Caco-2 (cell line): Measurements from ENCODE around the gene CDC16. TPM values are rescaled to one million over a fixed set of nuclear protein-coding genes. Genes with fewer than 3 reads are reported as not detected.

Experiments used
- Bru-seq: library from RNA; stranded (reverse); fragments of 400-500 nt; gene quantifications from one replicate; lab custom pipeline; 2021; lab: Mats Ljungman, UMichigan
- BruChase-seq, 2 experiments: library from RNA; stranded (reverse); fragments of 400-500 nt; gene quantifications; one replicate each; lab custom pipeline; 2021; lab: Mats Ljungman, UMichigan
- BruUV-seq: library from RNA; stranded (reverse); fragments of 400-500 nt; replicated peaks from 2 replicates; lab custom pipeline; 2021; lab: Mats Ljungman, UMichigan
- CTCF ChIA-PET: fragments of 300-600 bp; sonication (Branson Sonifier 250); formaldehyde crosslinking; loops from one replicate; lab custom pipeline; 2022; ENCODE audit warnings: antibody characterized with exemption; lab: Charles Lee
- POLR2A ChIA-PET: fragments of 300-600 bp; sonication (Branson Sonifier 250); formaldehyde crosslinking; loops from one replicate; lab custom pipeline; 2022; ENCODE audit warnings: antibody characterized with exemption; lab: Charles Lee
- DNase-seq, 2 experiments: peaks; one replicate each; pipeline versions ENCODE4 v3.0.0 to v3.0.0-alpha.2; 2020 to 2022
- H3K27me3 ChIP-seq: replicated peaks from 2 replicates; pipeline ENCODE4 v1.6.0; 2011; ENCODE audit warnings: low read length; ENCODE audit not compliant: control insufficient read depth, insufficient read depth
- H3K36me3 ChIP-seq: 2 replicates; pipeline ENCODE4 v1.5.1; 2011; ENCODE audit warnings: low read length; ENCODE audit not compliant: control insufficient read depth, insufficient read depth
- H3K4me1 ChIP-seq: fragments of 250-450 bp; sonication (Bioruptor Pico); 2 replicates; pipeline ENCODE4 v1.5.1; 2020; ENCODE audit warnings: mild to moderate bottlenecking
- H3K4me3 ChIP-seq: 2 replicates; pipeline ENCODE4 v1.5.1; 2011; ENCODE audit warnings: low read depth, mild to moderate bottlenecking, control low read depth, low read length
- H3K9me3 ChIP-seq: fragments of 250-450 bp; sonication (Bioruptor Pico); 2 replicates; pipeline ENCODE4 v1.5.1; 2020; ENCODE audit warnings: mild to moderate bottlenecking, moderate library complexity
- H3K27ac Mint-ChIP-seq: one replicate; pipeline ENCODE4 v1.8.0; 2022; ENCODE audit warnings: mixed read lengths; ENCODE audit not compliant: unreplicated experiment
- H3K27me3 Mint-ChIP-seq: one replicate; pipeline ENCODE4 v1.8.0; 2022; ENCODE audit warnings: mixed read lengths; ENCODE audit not compliant: insufficient read depth, unreplicated experiment
- H3K36me3 Mint-ChIP-seq: one replicate; pipeline ENCODE4 v1.8.0; 2022; ENCODE audit warnings: mild to moderate bottlenecking, mixed read lengths; ENCODE audit not compliant: insufficient read depth, unreplicated experiment
- H3K4me1 Mint-ChIP-seq: one replicate; pipeline ENCODE4 v1.8.0; 2022; ENCODE audit warnings: low read depth, mixed read lengths; ENCODE audit not compliant: unreplicated experiment
- H3K4me3 Mint-ChIP-seq: one replicate; pipeline ENCODE4 v1.8.0; 2022; ENCODE audit warnings: mild to moderate bottlenecking, moderate library complexity, mixed read lengths; ENCODE audit not compliant: unreplicated experiment
- H3K9me3 Mint-ChIP-seq: one replicate; pipeline ENCODE4 v1.8.0; 2022; ENCODE audit warnings: mixed read lengths; ENCODE audit not compliant: unreplicated experiment
- CTCF ChIP-seq, 2 experiments: fragments of 200-600 bp in 1 of 2; IDR thresholded peaks; 1 replicate in 1 of 2; 2 replicates in 1 of 2; pipeline versions ENCODE4 v1.5.1 to v1.8.0; 2011 to 2022; ENCODE audit warnings: antibody characterized with exemption in 1 of 2, control low read depth in 1 of 2, inconsistent platforms in 1 of 2, low read depth in 1 of 2, low read length in 1 of 2, mild to moderate bottlenecking in 1 of 2, moderate library complexity in 1 of 2; ENCODE audit not compliant: insufficient read depth in 1 of 2, severe bottlenecking in 1 of 2, unreplicated experiment in 1 of 2
- intact Hi-C: fragments of 100-400 bp; cut with micrococcal nuclease; formaldehyde crosslinking; loops from one replicate; pipeline ENCODE4 v1.10.0; 2022; ENCODE audit not compliant: unreplicated experiment
- long read RNA-seq: library from polyadenylated mRNA; stranded (forward); transcript quantifications from one replicate; pipeline ENCODE4 v2.0.0, GENCODE V29; 2022
- total RNA-seq: library from RNA; stranded (reverse); gene quantifications from 2 replicates; pipeline ENCODE4 v1.2.3, GENCODE V29; 2022

Gene CDC16
- total RNA-seq (80.5 and 80.8 TPM in 2 replicates), Bru-seq, nascent RNA (percentile 90 among the genes with signal in this experiment), BruChase-seq, experiment 1, labeled RNA remaining after a 2-hour chase (percentile 89 among the genes with signal in this experiment), BruChase-seq, experiment 2, labeled RNA remaining after a 6-hour chase (percentile 84 among the genes with signal in this experiment)
- long read RNA-seq, transcript CDC16-204 (19 exons, 2,211 nt) = minor isoform, 9 of 88 reads
- long read RNA-seq, transcript CDC16-203 (18 exons, 2,203 nt) = major isoform, 26 of 88 reads
- long read RNA-seq, partial matches to known transcripts = 22 of 88 reads
- long read RNA-seq, other reads (novel, unspliced or antisense) = 29 of 88 reads

DNA sequence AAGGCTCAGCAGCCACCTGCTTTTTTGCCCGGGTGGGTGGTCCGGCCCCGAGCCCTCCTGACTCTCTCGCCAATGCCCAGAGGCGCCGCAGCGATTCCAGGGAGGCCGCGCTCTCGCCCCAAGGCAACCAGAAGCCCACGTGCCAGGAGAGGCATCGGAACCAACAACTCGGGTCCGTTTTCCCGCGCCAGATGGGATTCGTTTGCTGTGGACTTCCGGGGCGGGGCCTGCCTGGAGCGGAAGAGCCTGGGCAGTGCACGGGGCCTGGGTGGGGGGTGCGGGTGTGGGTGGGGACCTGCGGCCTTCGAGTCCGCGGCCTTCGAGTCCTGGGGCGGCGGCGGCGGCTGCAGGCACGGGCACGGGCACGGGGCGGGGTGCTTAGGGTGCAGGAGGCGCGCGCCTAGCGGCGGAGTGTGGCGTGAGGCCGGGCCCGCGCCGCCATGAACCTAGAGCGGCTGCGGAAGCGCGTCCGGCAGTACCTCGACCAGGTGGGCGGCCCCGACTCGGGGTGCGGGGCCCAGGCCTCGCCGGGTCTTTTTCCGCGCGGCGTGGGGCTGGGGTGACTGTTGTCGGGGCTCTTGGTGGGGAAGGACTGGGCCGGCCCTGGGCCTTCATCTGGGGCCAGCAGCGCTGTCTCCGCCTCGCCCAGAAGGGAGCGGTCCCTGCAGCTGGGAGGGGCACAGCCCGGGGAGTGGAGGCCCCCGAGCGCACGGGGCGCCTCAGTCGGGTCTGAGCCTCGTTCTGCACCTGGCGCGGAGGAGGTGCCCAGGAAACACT lies at the start of gene CDC16:
TSS of gene CDC16 (plus strand) at position 253 of the 777 bp plus-strand sequence. CDS start at position 441, 188 bp downstream.
- BruUV-seq = no TSS peak
- no peaks in the 10 kb centered on the region for H3K9me3 Mint-ChIP-seq

GRCh38 chr13:114185182-114185971 lies 49.3 kb upstream of the CDC16 start:
- TF ChIP-seq CTCF (IDR thresholded peaks at IDR 0.05; ENCODE audit: insufficient read depth in 1 of 2, low read depth in 1 of 2, low read length in 1 of 2, severe bottlenecking in 1 of 2, unreplicated experiment in 1 of 2) = no peak
- no peak overlapping the region for H3K27ac Mint-ChIP-seq
- peaks cover 13% of the 10 kb centered on the region for H3K9me3 ChIP-seq
- intact Hi-C loops = no loop called here
- H3K9me3 Mint-ChIP-seq = peaks cover 9% of the 10 kb centered on the region
- no peaks in the 10 kb centered on the region for H3K36me3 ChIP-seq
- no peak overlapping the region for H3K4me3 ChIP-seq
- no peaks in the 10 kb centered on the region for H3K27me3 ChIP-seq
- peaks cover 19% of the 10 kb centered on the region for H3K27me3 Mint-ChIP-seq
- BruUV-seq = no TSS peak
- CTCF ChIA-PET = no interaction called here
- H3K4me1 ChIP-seq = no peaks in the 10 kb centered on the region
- H3K36me3 Mint-ChIP-seq = no peaks in the 10 kb centered on the region
- H3K4me1 Mint-ChIP-seq = no peaks in the 10 kb centered on the region
- DNase-seq = no peak
- POLR2A ChIA-PET = no interaction called here
- H3K4me3 Mint-ChIP-seq = no peak overlapping the region

More for the DNA sequence above, at the start of gene CDC16:
- no peak for TF ChIP-seq CTCF (IDR thresholded peaks at IDR 0.05; ENCODE audit: insufficient read depth in 1 of 2, low read depth in 1 of 2, low read length in 1 of 2, severe bottlenecking in 1 of 2, unreplicated experiment in 1 of 2)
- H3K4me1 ChIP-seq = no peaks in the 10 kb centered on the region
- DNase-seq = peak; percentile 94 to 96
- ChIA-PET POLR2A (no interaction called here), CTCF (no interaction called here)
- H3K4me3 Mint-ChIP-seq = peak within 1 kb of the TSS; percentile 80
- peaks cover 13% of the 10 kb centered on the region for H3K4me1 Mint-ChIP-seq
- H3K4me3 ChIP-seq = peak within 1 kb of the TSS; percentile 96
- peaks cover 22% of the 10 kb centered on the region for H3K36me3 Mint-ChIP-seq
- intact Hi-C loops = no loop called here
- no peaks in the 10 kb centered on the region for H3K27me3 ChIP-seq
- H3K27me3 Mint-ChIP-seq = no peaks in the 10 kb centered on the region
- no peaks in the 10 kb centered on the region for H3K9me3 ChIP-seq
- H3K36me3 ChIP-seq = peaks cover 1% of the 10 kb centered on the region; the same call in 1 of the 2 replicates
- peak within 1 kb of the TSS; percentile 68 for H3K27ac Mint-ChIP-seq

DNA sequence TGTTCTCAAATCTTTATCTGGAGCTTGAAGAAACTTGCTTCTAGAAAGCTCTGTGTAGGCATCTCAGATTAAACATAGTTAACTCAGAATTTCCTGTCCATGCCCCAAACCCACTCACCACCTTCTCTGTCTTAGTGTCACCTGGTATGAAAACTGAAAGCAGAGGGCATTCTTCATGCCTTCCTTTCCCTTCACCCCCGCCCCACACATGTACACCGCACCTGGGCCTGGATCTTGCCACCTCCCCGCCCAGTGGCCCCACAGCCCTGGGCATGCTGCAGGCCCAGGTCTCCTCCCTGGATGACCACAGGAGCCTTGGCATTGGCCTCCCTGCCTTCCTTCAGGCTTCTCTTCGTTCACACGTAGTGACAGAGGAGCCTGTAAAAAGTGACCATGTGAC lies 39.8 kb upstream of the CDC16 start:
- ChIA-PET CTCF (no interaction called here), POLR2A (no interaction called here)
- Histone ChIP-seq H3K27me3 (no peaks in the 10 kb centered on the region), H3K4me3 (no peak overlapping the region), H3K4me1 (no peaks in the 10 kb centered on the region), H3K36me3 (no peaks in the 10 kb centered on the region), H3K9me3 (peaks cover 12% of the 10 kb centered on the region)
- Mint-ChIP-seq H3K36me3 (no peaks in the 10 kb centered on the region), H3K4me1 (no peaks in the 10 kb centered on the region), H3K27ac (no peak overlapping the region), H3K27me3 (peaks cover 19% of the 10 kb centered on the region), H3K4me3 (no peak overlapping the region), H3K9me3 (peaks cover 7% of the 10 kb centered on the region)
- intact Hi-C loops = no loop called here
- no peak for TF ChIP-seq CTCF (IDR thresholded peaks at IDR 0.05; ENCODE audit: insufficient read depth in 1 of 2, low read depth in 1 of 2, low read length in 1 of 2, severe bottlenecking in 1 of 2, unreplicated experiment in 1 of 2)
- BruUV-seq = no TSS peak
- no peak for DNase-seq
